GM12864 (cell line): ENCODE results near the gene RCOR1.

Source experiments
- DNase-seq: peaks from one replicate; pipeline ENCODE4 v3.0.0-alpha.2; 2011; ENCODE audit warnings: low read depth
- H3K4me3 ChIP-seq: 2 replicates; pipeline ENCODE4 v1.5.1; 2011; ENCODE audit warnings: mild to moderate bottlenecking, low read depth, low read length, control low read depth
- TF ChIP-seq, protein P1 (sequence below): IDR thresholded peaks from 2 replicates; pipeline ENCODE4 v1.5.1; 2011; ENCODE audit warnings: low read depth, mild to moderate bottlenecking, moderate library complexity, low read length, control low read depth, inconsistent platforms; ENCODE audit errors: missing control alignments

Gene RCOR1

GRCh38 chr14:102594514-102595175 is 2.2 kb downstream of the RCOR1 start:
- TF ChIP-seq, protein P1, sequence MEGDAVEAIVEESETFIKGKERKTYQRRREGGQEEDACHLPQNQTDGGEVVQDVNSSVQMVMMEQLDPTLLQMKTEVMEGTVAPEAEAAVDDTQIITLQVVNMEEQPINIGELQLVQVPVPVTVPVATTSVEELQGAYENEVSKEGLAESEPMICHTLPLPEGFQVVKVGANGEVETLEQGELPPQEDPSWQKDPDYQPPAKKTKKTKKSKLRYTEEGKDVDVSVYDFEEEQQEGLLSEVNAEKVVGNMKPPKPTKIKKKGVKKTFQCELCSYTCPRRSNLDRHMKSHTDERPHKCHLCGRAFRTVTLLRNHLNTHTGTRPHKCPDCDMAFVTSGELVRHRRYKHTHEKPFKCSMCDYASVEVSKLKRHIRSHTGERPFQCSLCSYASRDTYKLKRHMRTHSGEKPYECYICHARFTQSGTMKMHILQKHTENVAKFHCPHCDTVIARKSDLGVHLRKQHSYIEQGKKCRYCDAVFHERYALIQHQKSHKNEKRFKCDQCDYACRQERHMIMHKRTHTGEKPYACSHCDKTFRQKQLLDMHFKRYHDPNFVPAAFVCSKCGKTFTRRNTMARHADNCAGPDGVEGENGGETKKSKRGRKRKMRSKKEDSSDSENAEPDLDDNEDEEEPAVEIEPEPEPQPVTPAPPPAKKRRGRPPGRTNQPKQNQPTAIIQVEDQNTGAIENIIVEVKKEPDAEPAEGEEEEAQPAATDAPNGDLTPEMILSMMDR: peak; percentile 82
- peak overlapping the region; percentile 99 for H3K4me3 ChIP-seq
- DNase-seq: peak; percentile 73

GRCh38 chr14:102601378-102601925 is 9.0 kb downstream of the RCOR1 start:
- H3K4me3 ChIP-seq: no peak overlapping the region
- TF ChIP-seq, protein P1: no peak
- DNase-seq: no peak

GRCh38 chr14:102602421-102603292 is 10.2 kb downstream of the RCOR1 start:
- DNase-seq: no peak
- TF ChIP-seq, protein P1: no peak
- no peak overlapping the region for H3K4me3 ChIP-seq

DNA sequence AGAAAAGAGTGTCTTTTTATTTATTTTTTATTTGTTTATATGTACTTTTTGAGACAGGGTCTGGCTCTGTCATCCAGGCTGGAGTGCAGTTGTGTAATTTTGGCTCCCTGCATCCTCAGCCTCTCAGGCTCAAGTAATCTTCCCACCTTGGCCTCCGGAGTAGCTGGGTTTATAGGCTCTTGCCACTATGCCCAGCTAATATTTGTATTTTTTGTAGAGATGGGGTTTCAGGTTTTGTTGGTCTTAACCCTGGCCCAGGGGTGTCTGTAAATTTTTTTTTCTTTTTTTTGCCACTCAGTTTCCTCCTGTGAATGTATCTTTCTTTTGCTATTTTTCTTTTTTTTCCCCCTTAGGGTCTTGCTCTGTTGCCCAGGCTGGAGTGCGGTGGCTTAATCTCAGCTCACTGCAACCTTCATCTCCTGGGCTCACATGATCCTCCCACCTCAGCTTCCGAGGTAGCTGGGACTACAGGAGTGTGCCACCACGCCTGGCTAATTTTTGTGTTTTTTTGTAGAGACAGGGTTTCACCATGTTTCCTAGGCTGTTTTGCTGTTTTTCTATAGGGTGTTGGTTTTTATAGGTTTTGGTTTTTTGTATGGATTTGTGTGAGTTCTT is 11.0 kb downstream of the RCOR1 start:
- DNase-seq: no peak
- no peak overlapping the region for H3K4me3 ChIP-seq
- TF ChIP-seq, protein P1: no peak

- no peak for DNase-seq
- H3K4me3 ChIP-seq: no peak overlapping the region
- TF ChIP-seq, protein P1: no peak
Observed at GRCh38 chr14:102604183-102604582, 11.7 kb downstream of the RCOR1 start.

DNA sequence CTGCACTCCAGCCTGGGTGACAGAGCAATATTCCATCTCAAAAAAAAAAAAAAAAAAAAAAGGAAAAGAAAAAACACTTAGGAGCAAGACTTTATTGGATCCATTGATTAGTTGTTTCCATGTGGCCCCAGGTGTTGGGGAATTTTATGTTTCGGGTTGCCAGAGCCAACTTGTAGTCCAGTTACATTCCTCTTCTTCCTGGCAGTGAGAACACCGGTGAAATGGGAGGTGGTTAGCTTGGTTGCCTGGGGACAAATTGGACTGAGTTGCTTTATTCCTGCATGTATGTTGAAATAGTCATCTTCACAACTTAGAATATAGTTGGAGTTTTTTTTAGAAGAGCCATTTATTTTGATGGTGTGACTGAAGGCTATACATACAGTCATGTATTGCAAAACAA is 12.6 kb downstream of the RCOR1 start:
- H3K4me3 ChIP-seq: no peak overlapping the region
- TF ChIP-seq, protein P1: no peak
- DNase-seq: no peak
